LNCAP (cell line): ENCODE results near the gene MMAA.

Source experiments
- TF ChIP-seq, protein P1 (sequence below): fragments of 450-650 bp; IDR thresholded peaks from 2 replicates; pipeline ENCODE4 v1.5.1; 2017; ENCODE audit warnings: mild to moderate bottlenecking

Gene MMAA

DNA sequence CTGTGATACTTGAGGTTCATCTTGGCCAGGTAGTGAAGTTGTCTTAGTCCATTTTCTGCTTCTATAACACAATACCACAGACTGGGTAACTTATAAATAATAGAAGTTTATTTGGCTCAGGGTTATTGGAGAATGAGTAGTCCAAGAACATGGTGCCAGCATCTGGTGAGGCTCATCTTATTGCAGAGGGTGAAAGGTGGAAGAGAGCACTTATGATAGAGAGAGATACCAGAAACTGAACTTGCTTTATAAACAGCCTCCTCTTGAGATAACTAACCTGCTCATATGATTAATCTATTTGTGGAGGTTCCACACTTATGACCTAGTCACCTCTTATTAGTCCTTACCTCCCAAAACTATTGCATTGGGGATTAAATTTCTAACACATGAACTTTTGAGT lies 62.3 kb downstream of the MMAA start:
- TF ChIP-seq, protein P1, sequence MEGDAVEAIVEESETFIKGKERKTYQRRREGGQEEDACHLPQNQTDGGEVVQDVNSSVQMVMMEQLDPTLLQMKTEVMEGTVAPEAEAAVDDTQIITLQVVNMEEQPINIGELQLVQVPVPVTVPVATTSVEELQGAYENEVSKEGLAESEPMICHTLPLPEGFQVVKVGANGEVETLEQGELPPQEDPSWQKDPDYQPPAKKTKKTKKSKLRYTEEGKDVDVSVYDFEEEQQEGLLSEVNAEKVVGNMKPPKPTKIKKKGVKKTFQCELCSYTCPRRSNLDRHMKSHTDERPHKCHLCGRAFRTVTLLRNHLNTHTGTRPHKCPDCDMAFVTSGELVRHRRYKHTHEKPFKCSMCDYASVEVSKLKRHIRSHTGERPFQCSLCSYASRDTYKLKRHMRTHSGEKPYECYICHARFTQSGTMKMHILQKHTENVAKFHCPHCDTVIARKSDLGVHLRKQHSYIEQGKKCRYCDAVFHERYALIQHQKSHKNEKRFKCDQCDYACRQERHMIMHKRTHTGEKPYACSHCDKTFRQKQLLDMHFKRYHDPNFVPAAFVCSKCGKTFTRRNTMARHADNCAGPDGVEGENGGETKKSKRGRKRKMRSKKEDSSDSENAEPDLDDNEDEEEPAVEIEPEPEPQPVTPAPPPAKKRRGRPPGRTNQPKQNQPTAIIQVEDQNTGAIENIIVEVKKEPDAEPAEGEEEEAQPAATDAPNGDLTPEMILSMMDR = no peak

DNA sequence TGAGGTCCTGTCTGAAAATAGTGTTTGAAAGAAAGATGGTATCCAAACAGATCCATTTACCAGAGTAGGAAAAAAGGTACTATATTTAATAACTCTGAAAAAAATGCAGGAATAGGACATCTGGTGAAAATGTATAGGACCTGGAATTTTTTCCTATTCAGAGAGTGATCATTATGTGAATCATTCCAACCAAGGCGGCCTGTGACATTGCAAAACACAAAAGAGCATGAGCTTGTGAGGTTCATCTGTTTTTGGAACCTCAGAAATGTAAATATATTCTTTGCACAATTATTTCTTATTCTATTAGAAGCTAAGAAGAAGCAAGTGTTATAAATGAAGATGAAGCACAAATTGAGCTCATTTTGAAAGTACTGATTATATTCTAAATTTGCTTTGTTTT lies 62.8 kb downstream of the MMAA start:
- TF ChIP-seq, protein P1 = no peak

DNA sequence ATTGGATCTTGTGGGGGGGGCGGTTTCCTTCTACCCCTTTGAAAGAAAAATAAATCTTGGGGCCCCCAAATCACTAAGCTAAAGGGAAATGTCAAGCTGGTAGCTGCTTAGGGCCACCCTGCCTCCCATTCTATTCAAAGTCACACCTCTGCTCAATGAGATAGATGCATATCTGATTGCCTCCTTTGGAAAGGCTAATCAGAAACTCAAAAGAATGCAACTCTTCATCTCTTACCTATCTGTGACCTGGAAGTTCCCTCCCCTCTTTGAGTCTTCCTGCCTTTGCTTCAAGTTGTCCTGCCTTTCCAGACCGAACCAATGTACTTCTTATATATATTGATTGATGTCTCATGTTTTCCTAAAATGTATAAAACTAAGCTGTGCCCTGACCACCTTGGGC lies 67.8 kb downstream of the MMAA start:
- TF ChIP-seq, protein P1 = no peak

DNA sequence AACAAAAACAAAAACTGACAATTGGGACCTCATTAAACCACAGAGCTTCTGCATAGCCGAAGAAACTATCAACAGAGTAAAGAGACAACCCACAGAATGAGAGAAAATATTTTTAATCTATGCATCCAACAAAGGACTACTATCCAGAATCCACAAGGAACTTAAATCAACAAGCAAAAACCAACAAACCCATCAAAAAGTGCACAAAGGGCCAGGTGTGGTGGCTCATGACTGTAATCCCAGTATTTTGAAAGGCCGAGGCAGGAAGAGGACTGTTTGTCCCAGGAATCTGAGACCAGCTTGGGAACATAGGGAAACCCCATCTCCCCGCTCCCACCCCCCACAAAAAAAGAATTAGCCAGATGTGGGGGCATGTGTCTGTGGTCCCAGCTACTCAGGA lies 71.4 kb downstream of the MMAA start:
- TF ChIP-seq, protein P1 = no peak

DNA sequence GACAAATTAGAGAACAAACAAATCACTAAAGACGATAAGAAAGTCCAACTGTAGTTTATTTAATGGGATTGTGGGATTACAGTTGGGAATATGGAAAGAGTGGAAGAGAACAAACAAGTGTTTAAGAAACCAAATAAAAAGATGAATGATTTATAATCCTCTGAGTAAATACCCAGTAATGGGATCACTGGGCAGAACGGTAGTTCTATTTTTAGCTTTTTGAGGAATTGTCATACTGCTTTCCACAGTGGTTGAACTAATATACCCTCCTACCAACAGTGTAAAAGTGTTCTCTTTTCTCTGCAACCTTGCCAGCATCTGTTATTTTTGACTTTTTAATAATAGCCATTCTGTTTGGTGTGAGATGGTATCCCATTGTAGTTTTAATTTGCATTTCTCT lies 75.7 kb downstream of the MMAA start:
- TF ChIP-seq, protein P1 = no peak

DNA sequence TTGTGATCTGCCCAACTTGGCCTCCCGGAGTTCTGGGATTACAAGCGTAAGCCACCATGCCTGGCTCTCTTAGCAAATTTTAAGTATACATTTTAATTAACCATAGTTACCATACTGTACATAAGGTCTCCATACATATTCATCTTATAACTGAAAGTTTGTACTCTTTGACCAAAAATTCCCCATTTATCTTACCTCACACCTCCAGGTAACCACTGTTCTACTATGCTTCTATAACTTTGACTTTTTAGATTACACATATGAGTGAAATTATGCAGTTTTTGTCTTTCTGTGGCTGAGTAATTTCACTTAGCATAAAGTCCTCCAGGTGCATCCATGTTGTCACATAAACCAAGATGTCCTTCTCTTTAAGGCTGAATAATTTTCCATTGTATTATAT lies 78.1 kb downstream of the MMAA start:
- TF ChIP-seq, protein P1 = no peak

DNA sequence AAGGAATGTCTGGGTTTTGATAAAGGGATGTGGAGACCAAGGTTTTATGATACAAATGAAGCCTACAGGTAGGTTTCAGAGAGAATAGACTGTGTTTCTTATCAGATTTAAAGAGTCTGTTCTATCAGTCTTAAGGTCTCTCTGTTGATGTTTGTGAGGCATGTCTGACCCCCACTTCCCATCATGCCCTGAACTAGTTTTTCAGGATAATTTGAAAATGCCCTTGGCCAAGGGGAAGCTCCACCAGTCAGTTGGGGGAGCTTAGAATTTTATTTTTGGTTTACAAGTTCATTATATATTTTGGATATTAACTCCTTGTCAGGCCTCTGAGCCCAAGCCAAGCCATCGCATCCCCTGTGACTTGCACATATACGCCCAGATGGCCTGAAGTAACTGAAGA lies 79.3 kb downstream of the MMAA start:
- TF ChIP-seq, protein P1 = no peak

DNA sequence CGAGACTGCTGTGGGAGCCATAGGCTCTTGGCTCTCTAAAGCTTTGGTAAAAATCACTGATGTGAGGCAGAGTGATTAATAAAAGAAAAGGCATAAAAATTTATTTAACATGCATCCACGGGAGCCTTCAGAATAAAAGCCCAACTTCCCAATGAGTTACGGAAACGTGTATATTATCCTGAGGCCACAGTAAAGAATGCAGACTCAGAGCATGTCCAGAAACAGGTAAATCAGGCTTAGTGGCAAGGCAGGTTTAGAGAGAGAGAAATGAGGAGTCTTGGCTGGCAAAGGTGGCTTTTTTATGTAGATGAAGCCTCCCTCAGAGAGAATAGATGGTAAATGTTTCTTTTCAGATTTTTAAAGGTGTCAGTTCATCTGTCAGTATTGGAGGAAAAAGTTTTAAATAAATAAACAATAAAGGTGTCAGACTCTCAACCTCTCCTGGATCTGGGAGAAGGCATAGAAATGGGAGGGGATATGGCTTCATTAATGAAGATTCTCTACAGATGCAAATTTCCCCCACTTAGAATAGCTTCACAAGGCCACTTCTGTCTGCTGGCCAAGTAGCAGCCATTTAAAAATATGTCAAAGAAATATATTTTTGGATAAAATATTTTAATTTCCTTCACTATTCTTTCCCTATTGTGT lies 84.8 kb downstream of the MMAA start:
- TF ChIP-seq, protein P1 = no peak
